RPMI7951 (cell line): ENCODE results near the gene HES5. TPM values are rescaled to one million over a fixed set of nuclear protein-coding genes. Genes with fewer than 3 reads are reported as not detected.

Experiments
- DNase-seq: peaks from one replicate; pipeline ENCODE4 v3.0.0-alpha.2; 2012; ENCODE audit warnings: low read depth
- total RNA-seq: library from RNA; depleted of rRNA; stranded (reverse); fragments of >200 nt; shearing (Covaris generic); gene quantifications from 2 replicates; pipeline ENCODE4 v1.2.3, GENCODE V29; 2014

Gene HES5
- total RNA-seq, 1 experiment from 2014 or later = not detected

DNA sequence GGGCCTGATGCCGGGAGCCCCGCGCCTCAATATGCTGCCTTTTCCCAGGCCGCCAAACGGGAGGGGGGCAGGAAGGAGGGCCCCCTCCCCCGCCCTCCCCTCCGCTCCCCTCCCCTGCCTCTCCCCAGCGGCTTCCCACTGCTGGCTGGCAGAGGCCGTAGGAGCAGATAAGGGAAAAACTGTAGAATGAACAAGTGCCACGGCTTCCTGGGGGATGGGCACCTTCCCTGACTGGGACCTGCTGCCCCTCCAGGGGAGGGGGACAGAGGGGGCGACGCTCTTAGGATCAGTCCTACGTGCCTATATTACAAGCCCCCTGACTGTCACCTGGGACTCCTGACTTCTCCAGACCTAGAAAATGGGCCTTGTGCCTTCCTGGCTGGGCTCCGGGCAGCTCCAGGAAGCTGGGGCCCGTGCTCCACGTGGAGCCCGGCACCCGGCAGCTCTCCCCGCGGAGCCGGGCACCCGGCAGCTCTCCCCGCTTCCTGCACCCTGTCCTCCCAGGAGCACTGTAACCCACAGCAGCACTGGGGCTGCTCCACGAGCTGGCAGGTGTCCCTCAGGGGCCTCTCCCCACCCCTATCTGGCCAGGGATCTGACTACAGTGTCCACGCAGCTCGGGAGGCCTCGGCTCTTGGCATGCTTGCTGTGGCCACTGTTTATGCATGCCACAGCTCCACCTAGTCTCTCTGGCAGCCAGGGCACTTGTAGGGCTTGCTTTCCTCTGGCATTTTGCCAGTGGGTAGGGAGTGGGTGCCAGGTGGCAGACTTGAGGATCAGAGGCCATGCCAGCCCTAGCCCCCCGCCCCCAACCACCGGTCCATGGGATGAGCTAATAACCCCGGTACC is 674 bp upstream of the HES5 start:
- no peak for DNase-seq

DNA sequence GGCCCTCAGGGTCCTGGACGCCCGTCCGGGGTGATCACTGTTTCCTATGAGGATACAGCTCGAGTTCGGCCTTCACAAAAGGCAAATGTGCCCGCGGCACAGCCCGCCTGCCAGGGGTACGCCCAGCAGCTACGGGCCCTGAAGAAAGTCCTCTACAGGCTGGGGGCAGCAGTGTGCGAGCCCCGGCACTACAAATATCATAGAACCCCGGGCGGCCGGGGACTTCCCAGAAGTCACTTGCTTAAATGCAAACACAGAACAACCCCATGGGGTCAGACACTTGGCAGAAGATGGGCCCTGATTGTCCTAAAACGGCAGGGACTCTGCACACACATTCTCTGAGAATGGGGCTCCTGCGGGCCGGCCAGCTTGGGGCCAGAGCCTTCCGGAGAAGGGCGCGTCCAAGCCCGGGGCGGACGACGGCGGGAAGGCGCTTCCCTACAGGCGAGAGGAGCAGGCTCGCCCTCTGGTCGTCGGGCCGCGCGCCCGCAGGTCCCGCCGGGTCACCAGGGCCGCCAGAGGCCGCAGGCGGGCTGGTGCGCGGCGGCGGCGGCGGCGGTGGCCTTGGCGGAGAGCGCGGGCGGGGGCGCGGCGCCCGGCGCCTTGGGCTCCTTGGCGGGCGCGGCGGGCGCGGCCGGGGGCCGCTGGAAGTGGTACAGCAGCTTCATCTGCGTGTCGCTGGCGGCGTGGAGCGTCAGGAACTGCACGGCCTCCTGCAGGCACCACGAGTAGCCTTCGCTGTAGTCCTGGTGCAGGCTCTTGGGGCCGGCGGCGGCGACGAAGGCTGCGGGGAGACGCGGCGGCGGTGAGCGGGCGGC is 888 bp downstream of the HES5 start:
- no peak for DNase-seq

DNA sequence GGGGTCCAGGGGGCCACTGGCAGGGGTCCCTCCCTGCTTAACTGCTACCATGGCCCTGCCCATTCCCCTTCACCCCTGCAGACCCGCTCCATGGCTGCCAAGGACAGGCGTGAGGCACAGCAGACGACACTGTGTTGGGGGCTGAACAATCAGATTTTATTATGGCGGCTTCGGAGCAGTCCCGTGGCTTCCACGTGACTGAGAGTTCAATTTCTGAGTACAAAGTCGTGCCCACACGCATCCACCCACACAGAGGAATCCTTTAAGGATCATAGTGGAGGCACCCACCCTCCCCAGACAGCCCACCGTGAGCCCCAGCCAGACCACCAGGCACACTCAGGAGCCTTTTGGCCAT is 1.5 kb downstream of the HES5 start:
- DNase-seq = no peak

DNA sequence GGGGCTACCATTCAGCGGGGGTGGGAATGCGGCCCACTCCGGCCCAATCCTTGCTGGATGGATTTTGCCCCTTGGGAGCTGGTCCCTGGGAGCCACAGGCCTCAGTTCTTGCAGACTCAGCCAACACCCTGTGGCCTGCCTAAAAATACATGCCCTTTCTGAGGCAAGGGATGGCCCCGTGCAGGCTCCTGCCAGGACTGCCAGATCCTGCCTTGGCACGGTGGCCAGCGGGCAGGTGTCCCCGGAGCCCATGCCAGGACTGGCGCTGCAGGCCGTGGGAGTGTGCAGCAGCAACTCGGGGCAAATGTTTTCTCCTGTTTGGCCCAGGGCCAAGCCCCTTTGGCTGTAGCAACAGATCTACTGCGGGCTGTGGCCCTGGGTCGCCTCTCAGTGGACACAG is 2.0 kb downstream of the HES5 start:
- no peak for DNase-seq

DNA sequence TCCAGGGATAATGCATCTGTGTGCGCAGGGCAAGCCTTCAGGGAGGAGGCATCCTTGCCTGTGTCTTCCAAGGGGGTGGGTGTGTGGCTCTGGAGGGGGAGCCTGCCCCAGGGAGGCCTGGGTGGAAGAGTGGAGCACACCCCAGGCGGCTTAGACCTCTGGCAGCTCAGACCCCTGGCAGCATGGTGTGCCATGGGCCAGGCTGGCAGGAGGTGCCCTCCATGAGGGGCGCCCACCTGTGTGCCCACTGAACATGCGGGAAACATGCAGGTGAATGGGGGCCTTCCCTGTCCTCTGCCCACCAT is 2.6 kb downstream of the HES5 start:
- DNase-seq = no peak

DNA sequence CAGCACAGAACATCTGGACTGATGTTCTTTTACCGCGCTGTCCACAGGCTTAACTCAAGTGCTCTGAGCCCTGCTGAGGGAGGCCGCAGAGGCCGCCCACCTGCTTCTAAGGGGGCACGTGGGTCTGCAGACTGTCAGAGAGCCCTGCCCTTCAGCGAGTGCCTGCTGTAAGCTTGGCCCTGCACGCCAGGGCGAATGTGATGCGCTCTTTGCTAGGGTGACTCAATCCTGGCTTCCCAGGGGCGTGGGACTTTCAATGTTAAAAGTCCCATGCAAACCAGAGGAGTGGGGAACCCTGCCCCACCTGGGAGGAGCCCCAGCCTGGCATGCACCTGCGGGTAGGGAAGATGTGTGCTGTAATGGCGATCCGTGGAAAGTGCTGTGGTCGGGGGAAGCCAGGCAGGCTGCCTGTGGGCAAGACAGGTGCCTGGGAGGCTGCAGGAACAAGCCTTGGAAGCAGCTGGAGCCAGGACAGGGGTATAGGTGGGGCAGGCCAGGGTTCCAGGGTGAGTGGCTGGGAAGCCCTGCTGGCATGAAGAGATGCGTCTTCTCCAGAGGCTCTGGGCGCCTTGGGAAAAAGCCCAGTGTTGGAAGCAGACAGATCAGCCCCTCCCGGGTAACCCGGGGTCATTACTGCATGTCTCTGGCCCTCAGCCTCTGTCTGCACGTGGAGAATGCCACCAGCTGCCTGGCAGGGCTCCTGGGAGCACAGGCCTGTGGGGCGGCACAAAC is 3.1 kb downstream of the HES5 start:
- DNase-seq = peak; percentile 52

DNA sequence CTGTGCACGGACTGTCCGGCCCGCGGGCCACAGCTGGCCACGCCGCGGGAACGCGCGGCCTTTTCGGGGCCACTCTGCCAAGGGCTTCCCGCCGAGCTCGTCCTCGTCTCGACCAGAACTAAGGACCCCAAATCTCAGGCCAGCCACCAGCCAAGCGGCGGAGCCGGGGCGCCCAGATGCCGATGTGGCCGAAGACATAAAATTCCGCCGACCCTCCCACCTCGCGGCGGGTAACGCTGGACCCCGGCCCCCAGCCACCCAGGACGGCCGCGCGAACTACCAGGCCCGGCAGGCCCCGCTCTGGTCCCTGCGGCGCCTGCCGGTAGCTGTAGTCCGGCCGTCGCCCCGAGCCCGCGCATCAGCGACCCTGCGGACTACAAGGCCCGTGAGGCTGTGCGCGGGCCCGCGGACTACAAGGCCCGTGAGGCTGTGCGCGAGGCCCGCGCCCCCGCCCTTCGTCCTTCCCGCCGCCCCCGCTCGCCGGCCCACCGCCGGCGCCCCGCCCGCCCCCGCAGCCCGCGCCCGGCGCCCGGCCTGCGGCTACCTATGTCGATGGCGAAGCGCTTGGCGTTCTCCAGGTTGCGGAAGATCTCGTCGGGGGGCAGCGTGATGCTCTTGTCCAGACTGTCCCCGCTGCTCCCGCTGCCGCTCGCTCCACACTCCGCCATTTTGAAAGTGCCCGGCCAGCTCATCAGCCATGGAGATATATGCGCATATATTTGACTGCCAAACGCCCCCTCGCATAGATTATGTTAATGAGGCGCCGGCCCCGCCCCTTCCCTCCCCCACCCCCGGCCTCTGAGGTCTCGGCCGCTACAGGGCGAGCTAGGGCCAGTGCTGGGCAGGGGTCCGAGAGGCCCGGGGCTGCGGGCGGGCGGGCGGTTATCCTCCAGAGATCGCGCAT is 3.9 kb downstream of the HES5 start, which contains the start of gene PANK4:
PANK4 (minus strand) TSS at position 677 of the 904 bp plus-strand sequence; CDS start at position 668, 9 bp downstream.
- DNase-seq = peak; percentile 91

DNA sequence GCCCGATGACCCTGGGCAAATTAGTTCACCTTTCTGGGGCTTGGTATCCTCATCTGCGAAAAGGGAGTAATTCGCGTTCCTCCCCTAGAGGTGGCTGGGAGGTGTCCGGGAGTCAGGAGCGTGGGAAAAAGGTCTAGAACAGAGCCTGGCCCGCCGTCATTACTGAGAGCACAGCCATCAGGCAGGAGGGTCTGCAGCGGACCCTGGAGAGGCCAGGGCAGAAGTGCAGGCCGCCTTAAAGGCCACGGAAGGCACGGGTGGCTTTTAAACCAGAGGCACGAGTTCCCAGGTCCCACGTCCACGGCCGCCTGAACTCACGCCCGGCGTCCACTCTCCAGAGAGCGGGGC is 4.5 kb downstream of the HES5 start:
- no peak for DNase-seq

DNA sequence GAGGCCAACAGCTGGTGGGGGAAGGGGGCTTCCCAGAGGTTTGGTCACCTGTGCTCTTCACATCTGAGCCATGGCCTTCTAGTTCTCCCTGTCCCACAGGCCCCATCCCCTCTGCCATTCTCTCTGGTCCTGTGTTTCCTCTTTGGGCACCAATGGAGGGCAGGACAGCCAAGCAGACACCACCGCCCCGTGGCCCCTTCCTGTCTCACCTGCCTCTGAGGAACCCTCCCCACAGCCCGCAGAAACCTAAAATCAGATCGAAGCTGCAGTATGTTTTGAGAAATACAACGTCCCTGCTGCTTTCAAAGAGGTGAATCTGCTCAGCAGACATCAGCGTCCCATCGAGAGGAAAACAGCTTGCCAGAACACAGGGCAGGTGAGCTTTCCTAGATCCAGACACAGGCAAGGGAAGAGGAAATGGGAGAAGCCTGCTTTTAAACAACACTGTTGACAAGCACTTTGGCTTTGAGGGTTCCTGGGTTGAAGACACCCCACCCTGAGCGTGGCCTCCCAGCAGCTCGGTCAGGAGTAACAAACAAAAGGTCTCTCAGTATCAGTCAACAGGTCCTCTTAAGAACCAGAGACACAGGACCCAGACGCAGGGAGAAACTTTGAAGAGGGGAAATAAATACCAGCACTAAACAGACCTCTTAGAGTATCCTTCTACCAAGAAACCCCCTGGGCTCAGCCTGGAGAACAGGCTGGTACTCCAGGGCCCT is 6.0 kb downstream of the HES5 start:
- no peak for DNase-seq

DNA sequence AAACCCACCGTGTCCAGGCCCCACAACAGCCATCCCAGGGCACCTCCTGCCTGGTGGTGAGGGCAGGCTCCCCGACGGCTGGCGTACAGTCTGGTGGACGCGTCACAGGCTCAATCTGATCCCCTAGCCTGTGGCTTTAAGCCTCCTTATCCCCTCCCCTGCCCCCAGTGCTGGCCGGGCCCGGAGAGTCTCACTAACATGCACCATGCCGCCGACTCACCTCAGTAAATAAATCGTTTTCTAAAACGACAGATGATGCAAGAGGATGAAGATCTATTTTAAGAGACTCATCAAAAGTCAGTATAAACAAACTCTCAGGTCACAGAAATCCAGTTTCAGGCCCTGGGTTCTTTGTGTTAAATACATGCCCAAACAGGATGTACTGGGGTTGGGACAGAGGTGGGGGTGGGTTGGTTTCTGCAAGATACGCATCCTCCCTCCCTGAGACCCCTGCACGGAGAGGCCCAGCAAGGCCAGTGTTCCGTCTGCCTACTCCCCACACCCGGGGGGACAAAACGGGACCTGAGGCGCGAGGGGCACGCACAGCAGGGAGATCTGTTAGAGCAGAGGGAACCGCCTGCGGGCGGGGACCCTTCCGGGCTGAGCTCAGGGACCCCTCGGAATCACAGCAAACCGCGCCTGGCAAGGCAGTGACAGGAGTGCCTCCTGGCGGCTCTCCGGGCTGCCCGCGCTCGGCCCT is 6.7 kb downstream of the HES5 start:
- DNase-seq = no peak

DNA sequence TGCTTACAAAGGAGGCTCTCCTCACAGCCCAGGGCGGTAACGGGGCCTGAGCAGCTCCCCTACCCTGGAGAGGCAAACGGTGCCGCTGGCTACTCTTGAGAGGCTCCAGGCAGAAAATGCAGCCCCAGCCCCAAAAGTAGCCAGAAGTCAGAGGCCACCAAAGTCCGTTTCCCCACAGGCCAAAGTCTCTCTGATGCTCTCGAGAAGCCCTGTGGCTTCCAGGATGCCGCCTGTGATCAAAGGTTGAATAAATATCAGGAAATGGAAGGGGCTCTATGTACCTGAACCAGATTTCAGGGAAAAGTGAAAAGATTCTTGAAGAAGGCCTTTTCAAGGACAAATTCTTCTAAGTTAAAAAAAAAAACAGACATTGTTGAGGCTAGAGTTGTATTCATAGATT is 7.8 kb downstream of the HES5 start:
- no peak for DNase-seq

DNA sequence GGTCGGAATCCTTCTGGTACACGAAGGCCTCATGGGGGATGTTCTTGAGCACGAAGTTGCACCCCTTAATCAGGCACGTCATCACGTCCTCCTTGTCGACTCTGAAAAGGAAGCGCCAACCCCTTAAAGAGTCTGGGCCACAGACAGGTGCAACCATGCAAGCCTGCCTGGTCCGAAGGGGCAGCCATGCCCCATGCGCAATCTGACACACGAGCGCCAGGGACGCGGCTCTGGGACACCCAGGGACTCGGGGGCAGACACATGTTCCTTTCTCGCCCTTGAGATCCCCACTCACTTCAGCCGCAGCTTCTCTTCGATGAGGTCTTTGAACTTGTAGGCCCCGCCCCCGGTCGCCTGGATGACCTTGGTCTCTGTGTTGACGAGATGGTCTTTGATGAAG is 9.3 kb downstream of the HES5 start:
- no peak for DNase-seq

DNA sequence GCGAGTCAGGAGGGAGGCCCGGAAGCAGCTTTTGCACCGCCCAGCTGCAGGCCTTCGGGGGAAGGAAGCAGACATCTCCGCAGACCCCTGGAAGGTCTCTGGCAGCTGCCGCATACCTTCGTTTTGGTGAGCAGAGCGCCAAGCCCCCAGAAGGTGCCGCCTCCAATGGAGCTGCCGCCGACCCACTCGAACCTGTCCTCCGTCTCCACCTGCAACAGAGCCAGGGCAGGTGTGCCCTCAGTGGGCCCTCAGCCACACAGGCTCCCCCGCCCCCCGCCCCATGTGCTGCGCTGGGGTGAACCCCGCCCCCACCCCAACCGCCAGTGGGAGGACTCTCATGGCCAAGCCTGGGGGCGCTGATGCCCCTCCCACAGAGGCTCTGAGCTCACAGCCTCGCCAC is 9.9 kb downstream of the HES5 start:
- DNase-seq = no peak

DNA sequence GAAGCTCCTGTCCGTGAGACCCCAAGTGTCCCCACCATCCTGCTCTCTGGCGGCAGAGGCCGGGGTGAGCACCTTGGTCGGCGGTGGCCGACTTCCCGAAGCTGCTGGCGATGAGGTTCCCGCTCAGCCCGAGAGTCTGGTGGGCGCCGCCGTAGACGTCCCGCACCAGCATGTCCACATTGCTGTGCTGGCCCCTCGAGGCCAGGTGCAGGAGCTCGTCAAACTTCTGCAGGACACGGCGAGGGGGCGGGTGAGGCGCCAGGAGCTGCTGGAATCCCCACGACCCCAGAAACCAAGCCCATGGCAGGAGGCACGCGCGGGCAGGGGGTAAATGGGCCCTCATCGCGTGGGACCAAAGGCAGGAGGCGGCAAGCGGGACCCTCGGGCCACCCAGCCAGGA is 10.3 kb downstream of the HES5 start:
- DNase-seq = no peak

DNA sequence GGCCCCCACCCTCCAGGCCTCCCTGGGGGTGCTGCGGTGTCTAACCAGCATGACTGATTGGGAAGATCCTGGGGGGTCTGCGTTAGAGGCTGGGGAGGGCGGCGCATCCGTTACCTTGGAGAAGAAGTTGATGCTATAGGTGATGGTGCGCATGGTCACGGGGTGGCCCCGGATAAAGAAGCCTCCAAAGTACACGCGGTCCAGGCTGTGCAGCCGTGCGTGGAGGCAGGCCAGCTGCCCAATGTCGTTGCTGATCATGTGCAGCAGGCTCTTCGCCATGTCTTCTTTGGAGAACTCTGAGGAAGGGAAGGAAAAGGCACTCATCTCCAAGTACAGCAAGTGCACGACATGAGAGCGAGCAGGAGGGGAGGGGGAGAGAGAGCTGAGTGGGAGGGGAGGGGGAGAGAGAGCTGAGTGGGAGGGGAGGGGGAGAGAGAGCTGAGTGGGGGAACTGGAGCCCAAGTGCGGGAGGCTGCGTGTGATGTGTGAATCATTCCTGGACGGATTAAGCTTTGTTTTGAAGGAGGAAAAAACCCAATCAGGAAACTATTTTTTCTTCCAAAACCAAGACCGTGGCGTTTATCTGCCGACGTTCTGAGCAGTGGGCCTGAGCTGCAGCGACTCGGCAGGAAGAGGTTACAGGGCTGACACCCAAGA is 10.9 kb downstream of the HES5 start:
- no peak for DNase-seq

DNA sequence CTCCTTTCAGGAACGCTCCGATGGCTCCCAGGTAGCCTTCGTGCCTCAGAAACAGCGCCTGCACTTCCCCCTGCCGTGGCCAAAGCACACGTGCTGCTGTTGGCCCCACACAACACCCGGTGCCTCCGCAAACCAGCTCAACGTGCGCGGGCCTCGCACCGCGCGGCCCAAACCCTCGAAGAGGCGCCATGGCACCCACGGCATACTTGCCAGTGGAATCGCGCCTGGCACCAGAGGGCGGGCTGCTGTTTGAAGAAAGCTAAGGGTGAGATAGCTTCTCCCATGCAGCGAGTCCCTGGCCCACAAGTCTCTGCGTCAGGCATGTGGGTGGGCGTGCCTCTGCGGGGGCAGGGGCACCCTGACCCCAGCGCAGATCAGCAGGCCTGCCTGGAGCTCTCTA is 11.5 kb downstream of the HES5 start:
- DNase-seq = no peak

DNA sequence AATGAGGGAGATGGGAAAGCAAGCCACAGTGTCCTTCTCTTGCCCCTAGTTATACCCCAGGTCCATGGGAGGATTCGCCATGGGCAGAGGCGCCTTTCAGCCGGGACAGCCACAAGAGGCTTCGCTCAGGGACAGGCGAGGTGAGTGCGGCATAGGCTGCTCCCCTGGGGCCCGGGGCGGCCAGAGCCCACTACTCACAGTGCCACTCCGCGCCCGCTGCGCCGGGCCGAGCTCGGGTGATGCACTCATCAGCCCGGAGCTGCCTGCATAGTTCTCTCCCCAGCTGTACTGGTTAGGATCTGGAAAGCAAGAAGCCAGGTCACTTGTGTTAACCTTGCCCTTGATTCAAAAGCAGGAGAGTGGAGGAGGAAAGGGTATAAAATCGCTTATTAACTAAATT is 12.1 kb downstream of the HES5 start:
- no peak for DNase-seq

DNA sequence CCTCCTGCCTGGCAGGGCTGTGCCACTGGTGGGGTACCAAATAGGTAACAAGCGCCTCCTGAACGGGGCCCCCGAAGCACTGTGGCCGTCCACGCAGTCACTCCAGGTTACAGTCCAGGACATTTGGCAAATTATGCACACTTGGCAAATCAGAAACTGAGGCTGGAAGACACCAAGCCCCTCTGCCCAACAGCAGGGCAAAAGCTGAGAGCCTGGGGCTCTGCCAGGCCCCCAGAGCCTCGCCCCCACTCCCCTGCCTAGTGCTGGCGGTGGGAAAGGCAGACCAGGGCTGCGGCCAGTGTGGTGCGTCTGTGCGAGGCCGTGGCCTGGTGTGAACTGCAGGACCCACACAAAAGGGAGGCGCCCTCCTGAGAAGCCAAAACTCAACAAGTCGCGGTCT is 13.1 kb downstream of the HES5 start:
- no peak for DNase-seq

DNA sequence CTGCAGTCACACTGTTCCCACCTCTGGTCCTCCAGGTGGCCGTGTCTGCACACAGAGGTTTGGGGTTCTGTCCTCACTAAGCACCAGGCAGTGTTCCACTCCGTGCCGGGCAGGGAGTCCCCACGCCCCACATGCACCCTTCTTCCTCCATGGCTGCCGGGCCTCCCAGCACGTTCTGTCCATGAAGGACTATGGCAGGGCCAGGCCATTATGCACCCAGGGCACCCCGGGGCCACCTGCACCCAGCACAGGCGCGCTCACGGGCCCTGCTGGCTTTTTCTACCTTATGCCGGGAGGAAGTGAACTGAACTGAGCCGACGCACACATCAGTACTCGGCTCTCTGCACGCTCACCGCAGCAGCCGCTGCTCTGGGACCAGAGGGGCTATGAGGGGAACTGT is 13.9 kb downstream of the HES5 start:
- no peak for DNase-seq

DNA sequence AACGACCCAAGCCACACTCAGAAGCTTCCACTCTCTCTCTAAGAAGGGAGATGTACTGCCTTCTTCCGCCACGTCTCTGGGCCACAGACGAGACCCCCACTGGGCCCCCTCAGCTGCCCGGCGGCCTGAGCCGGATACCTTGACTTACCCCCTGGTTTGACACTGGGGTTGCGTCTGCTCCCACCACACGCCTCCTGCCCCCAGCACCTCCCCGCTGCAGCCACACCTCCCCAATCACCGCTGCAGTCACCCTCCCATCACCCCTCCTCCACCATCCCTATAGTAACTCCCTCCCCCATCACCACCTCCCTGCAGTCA is 14.3 kb downstream of the HES5 start:
- no peak for DNase-seq
